ENCODE results near the gene LONP1. TPM values are rescaled to one million over a fixed set of nuclear protein-coding genes. Genes with fewer than 3 reads are reported as not detected.
A peak's percentile ranks its signal among the peaks of the same experiment; 100 is the strongest.

Gene LONP1
- total RNA-seq, 1 experiment from 2014 or later = 113 TPM

DNA sequence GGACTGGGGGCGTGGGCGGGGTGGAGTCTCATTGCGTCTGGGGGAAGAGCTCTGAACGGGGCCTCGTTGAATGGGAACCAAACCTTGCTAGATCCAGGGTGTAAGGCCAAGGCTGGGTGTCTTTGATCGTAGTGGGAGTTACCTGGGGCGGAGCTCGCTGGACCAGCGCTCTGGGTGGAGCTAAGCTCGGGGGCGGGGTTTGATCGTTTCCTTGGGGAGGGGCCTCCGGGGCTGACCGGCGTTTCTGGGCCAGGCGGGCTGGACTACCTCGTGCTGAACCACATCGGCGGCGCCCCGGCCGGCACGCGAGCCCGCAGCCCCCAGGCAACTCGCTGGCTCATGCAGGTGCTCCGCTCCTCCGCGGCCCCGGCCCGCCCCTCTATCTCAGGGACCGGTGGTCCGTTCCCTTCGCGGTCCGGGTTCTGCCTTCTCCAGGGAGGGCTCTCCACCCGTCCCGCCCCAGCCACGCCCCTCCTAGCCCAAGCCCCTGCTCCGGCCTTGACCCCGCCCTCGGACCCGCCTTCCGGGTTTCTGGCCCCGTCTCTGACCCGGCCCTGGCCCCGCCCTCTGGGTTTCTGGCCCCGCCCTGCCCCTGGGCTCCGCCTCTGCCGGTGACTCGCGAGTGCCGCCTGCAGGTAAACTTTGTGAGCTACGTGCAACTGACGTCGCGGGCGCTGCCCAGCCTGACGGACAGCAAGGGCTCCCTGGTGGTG lies 33.1 kb downstream of the LONP1 start:
- Histone ChIP-seq H2AFZ (ENCODE audit: low read length) (no peak overlapping the region), H3K27me3 (ENCODE audit: insufficient read depth, low read length) (no peaks in the 10 kb centered on the region), H2BK5ac (ENCODE audit: insufficient read length, low read length) (no peak overlapping the region), H2BK12ac (ENCODE audit: insufficient read length, low read depth, low read length) (no peak overlapping the region), H3K79me1 (ENCODE audit: insufficient read depth, low read depth, low read length, poor library complexity, severe bottlenecking) (no peaks in the 10 kb centered on the region), H3K4me1 (ENCODE audit: insufficient read depth, low read length) (no peaks in the 10 kb centered on the region), H2BK20ac (ENCODE audit: low read depth, low read length, poor library complexity, severe bottlenecking) (no peak overlapping the region), H3K9me3 (ENCODE audit: control insufficient read depth, low read depth, low read length) (no peaks in the 10 kb centered on the region), H2BK15ac (ENCODE audit: low read depth, low read length) (no peak overlapping the region), H3K4me2 (ENCODE audit: insufficient read depth, insufficient read length, low read length) (peak overlapping the region; percentile 9), H3K18ac (ENCODE audit: insufficient read length, low read depth, low read length) (no peak overlapping the region), H3K56ac (ENCODE audit: insufficient read length, low read depth, low read length) (no peak overlapping the region), H3K23ac (ENCODE audit: insufficient read length, low read depth, low read length) (no peak overlapping the region), H3T11ph (ENCODE audit: low read length) (no peak overlapping the region), H3K14ac (ENCODE audit: insufficient read depth, low read length) (no peak overlapping the region), H3K27ac (ENCODE audit: insufficient read length, low read depth, low read length) (no peak overlapping the region), H2BK120ac (ENCODE audit: low read depth, low read length, poor library complexity, severe bottlenecking) (no peak overlapping the region), H4K8ac (replicated peaks; ENCODE audit: insufficient read length, low read depth, low read length) (no peak overlapping the region), H4K5ac (ENCODE audit: insufficient read length, low read depth, low read length) (no peak overlapping the region), H3K23me2 (ENCODE audit: insufficient read length, low read depth, low read length, poor library complexity, severe bottlenecking) (peaks cover 6% of the 10 kb centered on the region), H3K4ac (ENCODE audit: low read depth, low read length) (no peak overlapping the region), H4K91ac (ENCODE audit: insufficient read length, low read depth, low read length) (no peak overlapping the region), H3K9ac (ENCODE audit: extremely low read depth, insufficient read length, low read length) (no peak overlapping the region), H2AK5ac (ENCODE audit: insufficient read length, low read length) (no peak overlapping the region), H3K79me2 (ENCODE audit: insufficient read depth, low read length) (peaks cover 11% of the 10 kb centered on the region; the same call in 1 of the 2 replicates), H4K20me1 (ENCODE audit: control insufficient read depth, insufficient read depth, insufficient read length) (no peaks in the 10 kb centered on the region)
- Mint-ChIP-seq H3K27me3 (ENCODE audit: low read depth) (peaks cover 8% of the 10 kb centered on the region), H3K9me3 (peaks cover 5 to 6% of the 10 kb centered on the region in 2 experiments; a peak in 2 of 5 replicates), H3K4me3 (peak overlapping the region; percentile 60 to 81), H3K36me3 (ENCODE audit: insufficient read depth in 1 of 3, low read depth in 3 of 3) (peaks cover 9 to 16% (median 9%) of the 10 kb centered on the region in 3 experiments), H3K4me1 (peaks cover 8 to 16% of the 10 kb centered on the region in 2 experiments), H3K27ac (peak overlapping the region; percentile 51 to 83 (median 64); a peak in 3 of 7 replicates)
- peak; percentile 97 for DNase-seq
- TF ChIP-seq, protein P1, sequence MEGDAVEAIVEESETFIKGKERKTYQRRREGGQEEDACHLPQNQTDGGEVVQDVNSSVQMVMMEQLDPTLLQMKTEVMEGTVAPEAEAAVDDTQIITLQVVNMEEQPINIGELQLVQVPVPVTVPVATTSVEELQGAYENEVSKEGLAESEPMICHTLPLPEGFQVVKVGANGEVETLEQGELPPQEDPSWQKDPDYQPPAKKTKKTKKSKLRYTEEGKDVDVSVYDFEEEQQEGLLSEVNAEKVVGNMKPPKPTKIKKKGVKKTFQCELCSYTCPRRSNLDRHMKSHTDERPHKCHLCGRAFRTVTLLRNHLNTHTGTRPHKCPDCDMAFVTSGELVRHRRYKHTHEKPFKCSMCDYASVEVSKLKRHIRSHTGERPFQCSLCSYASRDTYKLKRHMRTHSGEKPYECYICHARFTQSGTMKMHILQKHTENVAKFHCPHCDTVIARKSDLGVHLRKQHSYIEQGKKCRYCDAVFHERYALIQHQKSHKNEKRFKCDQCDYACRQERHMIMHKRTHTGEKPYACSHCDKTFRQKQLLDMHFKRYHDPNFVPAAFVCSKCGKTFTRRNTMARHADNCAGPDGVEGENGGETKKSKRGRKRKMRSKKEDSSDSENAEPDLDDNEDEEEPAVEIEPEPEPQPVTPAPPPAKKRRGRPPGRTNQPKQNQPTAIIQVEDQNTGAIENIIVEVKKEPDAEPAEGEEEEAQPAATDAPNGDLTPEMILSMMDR (conservative IDR thresholded peaks at IDR 0.05) = peak; percentile 86
- WGBS (ENCODE audit: extremely low coverage, insufficient read length, low lambda C conversion rate) = no CpG with 5 or more reads among the region's 59 CpGs
